GM19035 (cell line): ENCODE results near the gene OTOG.
"Not testable (repeated sequence)": the region's sequence is repeated elsewhere in the genome, so short reads cannot be mapped to it uniquely, and the experiment has no call there.

Experiments used
- ATAC-seq: cut with Tn5 transposase; IDR thresholded peaks from one replicate; pipeline ENCODE4 v1.9.1; 2021; ENCODE audit not compliant: unreplicated experiment

OTOG gene

GRCh38 chr11:17622711-17623110, 75.7 kb downstream of the OTOG start:
- ATAC-seq: not testable (repeated sequence)

DNA sequence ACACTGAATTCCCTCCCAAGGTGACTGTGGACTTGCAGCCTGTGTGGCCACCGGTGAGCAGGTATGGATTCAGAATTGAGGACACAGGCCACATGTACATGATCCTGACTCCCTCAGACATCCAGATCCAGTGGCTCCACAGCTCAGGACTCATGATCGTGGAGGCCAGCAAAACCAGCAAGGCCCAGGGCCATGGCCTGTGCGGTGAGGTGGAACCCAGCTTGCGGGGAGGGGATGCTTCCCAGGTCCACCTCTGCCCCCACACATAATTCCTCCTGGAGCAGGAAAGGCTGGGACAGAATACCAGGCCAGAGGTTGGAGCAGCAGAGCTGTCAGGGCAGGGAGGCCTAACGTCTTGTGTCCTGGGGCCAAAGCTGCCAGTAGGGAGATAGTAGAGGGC, 82.1 kb downstream of the OTOG start:
- no peak for ATAC-seq

- ATAC-seq: no peak
Measured at GRCh38 chr11:17630936-17631335, 83.9 kb downstream of the OTOG start.

DNA sequence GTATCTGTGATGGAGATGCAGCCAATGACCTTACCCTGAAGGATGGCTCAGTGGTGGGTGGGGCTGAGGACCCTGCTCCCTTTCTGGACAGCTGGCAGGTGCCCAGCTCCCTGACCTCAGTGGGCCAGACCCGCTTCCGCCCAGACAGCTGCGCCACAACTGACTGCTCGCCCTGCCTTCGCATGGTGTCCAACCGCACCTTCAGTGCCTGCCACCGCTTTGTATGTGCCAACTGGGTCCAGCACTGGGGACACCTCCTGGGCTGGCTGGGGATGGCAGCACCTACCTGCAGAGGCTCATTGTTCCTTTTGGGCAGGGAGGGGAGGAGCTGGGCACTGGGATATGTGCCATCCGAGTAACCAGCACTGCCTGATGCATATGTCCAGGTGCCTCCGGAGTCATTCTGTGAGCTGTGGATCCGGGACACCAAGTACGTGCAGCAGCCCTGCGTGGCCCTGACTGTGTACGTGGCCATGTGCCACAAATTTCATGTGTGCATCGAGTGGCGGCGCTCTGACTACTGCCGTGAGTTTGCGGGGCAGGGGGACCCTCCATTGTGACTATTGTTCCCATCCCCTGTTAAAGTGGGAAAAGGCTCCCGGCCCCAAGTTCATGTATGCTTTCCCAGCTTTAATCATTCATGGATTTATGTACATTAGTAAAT, 84.8 kb downstream of the OTOG start:
- ATAC-seq: no peak

DNA sequence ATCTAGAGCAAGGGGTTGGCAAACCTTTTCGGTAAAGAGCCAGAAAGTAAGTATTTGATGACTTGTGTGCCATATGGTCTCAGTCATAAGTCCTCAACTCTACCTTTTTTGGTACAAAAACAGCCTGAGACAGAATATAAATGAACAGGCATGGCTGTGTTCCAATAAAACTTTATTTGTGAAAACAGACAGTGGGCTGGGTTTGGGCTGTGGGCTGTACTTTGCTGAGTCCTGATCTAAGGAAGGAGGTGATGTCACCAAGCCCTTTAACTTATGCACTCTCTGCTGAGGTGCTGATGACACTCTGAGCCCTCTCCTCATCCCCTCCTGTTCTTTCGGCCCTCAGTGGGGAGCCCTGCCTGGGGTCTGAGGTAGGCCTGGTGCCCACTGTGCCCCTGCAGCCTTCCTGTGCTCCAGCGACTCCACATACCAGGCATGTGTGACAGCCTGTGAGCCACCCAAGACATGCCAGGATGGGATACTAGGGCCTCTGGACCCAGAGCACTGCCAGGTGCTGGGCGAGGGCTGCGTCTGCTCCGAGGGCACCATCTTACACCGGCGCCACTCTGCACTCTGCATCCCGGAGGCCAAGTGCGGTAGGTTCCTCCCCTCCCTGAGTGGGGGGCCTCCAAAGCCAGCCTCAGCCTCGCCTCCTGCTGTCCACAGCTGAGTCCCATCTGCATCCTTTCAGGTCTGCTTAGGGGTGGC, 86.4 kb downstream of the OTOG start:
- ATAC-seq: no peak

DNA sequence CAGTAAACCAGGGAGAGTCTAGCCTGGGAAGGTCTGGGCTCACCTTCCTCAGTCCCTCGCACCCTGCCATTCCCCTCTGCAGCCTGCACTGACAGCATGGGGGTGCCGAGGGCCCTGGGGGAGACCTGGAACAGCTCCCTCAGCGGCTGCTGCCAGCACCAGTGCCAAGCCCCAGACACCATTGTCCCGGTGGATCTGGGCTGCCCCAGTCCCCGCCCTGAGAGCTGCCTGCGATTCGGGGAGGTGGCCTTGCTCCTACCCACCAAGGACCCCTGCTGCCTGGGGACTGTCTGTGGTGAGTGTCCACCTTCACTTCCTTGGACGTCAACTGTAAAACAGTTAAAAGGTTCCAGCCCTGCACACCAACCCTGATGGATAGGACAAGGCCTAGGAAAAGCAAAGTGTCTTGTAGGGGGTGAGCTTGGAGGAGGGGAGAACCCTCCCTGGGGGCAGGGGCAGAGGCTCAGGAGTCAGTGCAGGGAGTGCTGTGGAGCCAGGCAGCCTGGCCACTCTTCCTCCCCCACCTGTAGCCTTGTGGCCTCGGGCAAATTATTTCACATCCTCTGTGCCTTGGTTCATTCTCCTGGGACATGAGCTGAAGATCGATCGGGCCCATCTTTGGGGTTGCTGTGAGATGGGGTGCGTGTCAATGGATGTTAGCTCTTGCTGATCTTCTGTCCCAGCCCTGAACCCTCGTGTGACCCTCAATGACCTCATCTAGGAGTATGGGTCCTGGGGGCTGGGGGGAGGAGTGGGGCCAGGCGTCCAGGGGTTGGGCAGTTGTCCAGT, 87.1 kb downstream of the OTOG start:
- ATAC-seq: no peak

- no peak for ATAC-seq
Measured at GRCh38 chr11:17634776-17635550, 87.9 kb downstream of the OTOG start.

DNA sequence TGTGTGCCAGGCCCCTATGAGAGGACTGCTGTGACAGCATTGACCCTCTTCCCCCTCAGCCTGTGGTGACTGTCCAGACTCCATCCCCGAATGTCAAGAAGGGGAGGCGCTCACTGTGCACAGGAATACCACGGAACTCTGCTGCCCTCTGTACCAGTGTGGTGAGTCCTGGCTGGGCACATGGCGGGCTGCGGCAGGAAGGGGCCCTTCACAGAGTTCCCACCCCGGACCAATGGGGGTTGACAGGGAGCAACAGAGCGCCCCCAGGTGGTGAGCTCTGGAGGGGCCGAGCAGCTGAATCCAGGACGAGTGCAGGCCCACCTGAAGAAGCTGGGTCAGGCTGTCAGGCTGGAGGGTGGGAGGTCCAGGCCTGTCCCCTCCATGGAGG, 88.5 kb downstream of the OTOG start:
- no peak for ATAC-seq

DNA sequence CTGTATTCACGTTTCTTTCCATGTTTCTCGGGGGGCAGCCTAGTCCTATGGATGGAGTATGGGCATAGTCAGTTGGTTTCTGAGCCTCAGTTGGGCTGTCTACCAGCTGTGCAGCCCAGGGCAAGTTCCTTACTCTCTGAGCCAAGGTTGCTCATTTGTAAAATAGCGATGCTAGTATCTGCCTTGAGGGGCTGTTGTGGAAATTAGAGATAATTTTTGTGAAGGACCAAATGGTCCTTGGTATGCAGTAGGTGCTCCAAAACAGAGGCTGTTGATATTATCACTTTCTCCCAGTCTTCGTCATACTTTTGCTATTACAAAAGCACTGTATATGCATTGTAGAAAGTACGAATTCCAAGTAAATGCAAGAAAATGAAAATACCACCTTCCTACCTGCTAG, 89.7 kb downstream of the OTOG start:
- ATAC-seq: no peak

DNA sequence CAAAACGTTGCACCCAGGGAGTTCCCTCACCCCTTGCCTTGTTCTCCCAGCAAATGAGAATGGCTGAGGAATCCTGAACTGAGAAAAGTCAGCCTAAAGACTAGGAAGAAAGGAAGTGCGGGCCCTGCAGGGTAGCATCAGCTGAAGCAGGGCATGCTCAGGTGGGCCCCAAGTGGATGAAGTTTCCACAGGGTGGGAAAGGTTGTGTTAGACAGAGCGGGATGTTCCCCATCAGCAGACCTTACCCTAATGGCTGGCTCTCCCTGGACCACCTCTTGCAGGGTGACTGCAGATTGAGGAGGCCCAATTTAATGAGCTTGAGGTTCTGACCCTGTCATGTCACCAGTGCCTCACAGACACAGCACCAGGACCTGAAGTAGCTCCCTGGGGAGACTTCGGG, 90.8 kb downstream of the OTOG start:
- no peak for ATAC-seq

DNA sequence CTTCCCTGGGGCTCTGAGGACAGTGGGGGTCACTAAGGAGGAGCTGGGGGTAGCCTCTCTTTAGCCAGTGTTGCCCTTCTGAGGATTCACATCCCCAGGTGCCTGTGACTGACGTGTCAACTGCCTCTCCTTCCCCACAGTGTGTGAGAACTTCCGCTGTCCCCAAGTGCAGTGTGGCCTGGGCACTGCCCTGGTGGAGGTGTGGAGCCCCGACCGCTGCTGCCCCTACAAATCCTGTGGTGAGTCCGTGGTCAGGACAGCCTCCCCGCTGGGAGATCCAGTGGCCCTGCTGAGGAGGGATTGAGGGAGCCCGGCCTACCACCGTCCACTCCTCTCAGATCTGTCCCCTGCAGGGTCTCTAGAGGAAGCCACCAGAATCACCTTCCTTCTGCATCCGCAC, 91.3 kb downstream of the OTOG start:
- no peak for ATAC-seq

DNA sequence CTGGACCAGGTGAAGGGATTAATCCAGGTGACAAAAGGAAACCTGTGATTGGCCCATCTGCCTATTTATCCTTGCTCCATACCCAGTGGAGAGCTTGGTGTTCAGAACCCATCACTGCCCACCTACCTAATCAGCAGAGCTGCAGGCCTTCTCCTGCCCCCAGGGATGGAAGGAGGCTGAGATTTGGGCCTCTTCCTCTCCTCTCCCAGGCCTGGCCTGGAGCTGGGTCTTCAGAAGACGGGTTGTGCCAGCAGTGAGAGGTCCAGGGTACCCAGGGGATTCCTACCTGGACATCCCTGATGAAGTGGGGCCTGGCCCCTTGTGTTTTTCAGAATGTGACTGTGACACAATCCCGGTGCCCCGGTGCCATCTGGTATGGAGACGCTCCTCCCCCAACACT, 92.0 kb downstream of the OTOG start:
- no peak for ATAC-seq

DNA sequence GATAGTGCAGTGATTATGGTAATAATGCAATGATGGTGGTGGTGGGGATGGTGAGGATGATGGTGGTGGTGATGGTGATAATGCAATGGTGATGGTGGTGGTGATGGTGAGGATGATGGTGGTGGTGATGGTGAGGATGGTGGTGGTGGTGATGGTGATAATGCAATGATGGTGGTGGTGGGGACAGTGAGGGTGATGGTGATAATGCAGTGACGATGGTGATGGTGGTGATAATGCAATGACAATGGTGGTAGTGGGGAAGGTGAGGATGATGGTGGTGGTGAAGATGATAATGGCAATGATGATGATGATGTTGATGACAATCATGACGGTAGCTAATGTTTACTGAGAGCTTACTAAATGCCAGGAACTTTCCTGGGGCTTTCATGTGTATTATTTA, 92.7 kb downstream of the OTOG start:
- ATAC-seq: no peak

GRCh38 chr11:17640493-17641164, 93.6 kb downstream of the OTOG start:
- no peak for ATAC-seq

DNA sequence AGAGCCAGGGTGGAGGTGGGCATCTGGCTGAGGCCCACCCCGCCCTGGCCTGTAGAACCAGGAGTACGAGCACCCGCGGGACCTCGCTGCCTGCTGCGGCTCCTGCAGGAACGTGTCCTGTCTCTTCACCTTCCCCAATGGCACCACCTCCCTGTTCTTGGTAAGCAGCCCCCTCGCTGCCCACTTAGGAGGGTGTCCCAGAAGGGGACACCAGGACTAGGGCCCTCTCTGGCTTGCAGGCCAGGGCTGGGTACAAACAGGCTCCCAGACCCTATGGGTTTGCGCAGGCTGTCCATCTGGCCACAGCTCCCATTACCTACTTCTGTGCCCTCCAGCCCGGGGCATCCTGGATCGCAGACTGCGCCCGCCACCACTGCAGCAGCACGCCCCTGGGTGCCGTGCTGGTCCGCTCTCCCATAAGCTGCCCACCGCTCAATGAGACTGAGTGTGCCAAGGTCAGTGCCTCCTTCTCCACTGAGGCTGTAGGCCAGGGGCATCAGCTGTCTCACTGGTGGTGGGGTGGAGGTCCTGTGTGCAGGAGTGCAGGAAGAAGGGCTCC, 94.8 kb downstream of the OTOG start:
- no peak for ATAC-seq

DNA sequence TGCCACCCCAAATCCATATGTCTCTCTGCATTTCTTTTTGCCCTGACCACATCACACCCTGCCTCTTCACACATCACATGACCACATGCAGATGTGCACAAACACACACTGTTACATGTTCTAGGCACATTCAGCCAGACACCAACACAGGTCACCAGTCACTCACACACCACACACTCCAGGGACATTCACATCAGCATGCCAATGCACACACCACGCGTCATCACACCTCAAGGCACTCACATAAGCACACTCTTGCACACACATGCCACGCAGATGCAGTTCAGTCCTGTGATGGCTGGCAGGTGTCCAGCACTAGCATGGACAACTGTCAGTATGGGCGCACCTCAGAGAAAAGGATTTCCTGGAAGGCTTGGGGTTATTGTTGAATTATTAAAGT, 95.3 kb downstream of the OTOG start:
- no peak for ATAC-seq

DNA sequence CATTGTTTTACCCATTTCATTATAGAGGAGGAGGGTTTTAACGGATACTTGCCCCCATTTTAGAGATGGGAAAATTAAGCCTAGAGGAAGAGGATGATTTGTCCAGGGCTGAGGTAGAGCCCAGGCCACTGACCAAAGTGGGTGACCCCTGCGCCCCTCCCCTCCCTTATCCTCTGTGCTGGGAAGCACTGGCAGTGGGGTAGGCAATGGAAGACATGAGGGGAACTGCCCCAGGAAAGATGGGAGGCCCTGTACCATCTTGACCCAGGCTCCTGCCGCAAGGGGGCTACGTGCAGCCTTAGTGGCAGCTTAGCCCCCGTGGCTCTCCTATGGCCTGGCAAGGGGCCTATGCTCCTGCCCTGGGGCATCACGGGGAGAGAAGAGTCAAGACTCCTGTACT, 95.9 kb downstream of the OTOG start:
- ATAC-seq: no peak

GRCh38 chr11:17643506-17644405, 96.7 kb downstream of the OTOG start:
- no peak for ATAC-seq

DNA sequence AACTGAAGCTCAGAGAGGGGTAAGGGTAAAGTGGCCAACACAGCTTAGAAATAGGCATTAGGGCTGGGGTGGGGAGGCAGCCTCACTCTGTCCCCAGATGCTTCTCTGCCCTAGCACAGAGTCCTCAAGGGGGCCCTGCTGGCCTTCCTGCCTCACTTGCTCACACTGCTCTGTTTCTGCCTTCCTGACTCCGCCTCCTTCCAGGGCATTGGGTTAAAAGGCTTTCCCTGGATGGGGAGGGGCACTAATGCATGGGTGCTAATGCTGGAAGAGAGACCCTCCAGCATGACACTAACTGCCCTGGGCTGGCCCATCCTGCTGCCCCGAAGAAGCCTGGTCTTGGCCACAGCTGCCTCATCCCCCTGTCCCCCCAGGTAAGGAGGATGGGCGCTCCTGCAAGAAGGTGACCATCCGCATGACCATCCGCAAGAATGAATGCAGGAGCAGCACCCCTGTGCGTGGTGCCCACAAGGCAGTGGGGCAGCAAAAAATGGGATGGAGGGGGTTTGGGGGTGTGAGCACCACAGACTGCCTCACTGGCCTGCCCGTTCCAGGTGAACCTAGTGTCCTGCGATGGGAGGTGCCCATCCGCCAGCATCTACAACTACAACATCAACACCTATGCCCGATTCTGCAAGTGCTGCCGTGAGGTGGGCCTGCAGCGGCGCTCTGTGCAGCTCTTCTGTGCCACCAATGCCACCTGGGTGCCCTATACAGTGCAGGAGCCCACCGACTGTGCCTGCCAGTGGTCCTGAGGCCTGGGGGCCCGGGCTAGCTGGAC, 98.3 kb downstream of the OTOG start:
- no peak for ATAC-seq
